SK-N-SH (cell line): ENCODE data around the gene ENTPD6. TPM values are rescaled to one million over a fixed set of nuclear protein-coding genes. Genes with fewer than 3 reads are reported as not detected.

Experiments
- CTCF ChIA-PET: fragments of 300-600, 350-600 bp; formaldehyde crosslinking; extraction: SDS; loops from one replicate; lab custom pipeline; 2021; lab: Yijun Ruan, JAX
- POLR2A ChIA-PET: fragments of 350-600 bp; sonication (Branson Sonifier 250); formaldehyde crosslinking; extraction: SDS; loops from one replicate; lab custom pipeline; 2020; ENCODE audit warnings: antibody characterized with exemption, inconsistent platforms; lab: Yijun Ruan, JAX
- DNase-seq: peaks from one replicate; pipeline ENCODE4 v3.0.0; 2012
- H2AFZ ChIP-seq: fragments of 200-600 bp; sonication (generic); 2 replicates; pipeline ENCODE4 v1.8.1; 2016; ENCODE audit warnings: antibody characterized with exemption, mild to moderate bottlenecking, low read depth
- H3F3A ChIP-seq: fragments of 200-600 bp; sonication (generic); replicated peaks from 2 replicates; pipeline ENCODE3; 2016; ENCODE audit warnings: antibody characterized with exemption, mild to moderate bottlenecking; ENCODE audit not compliant: insufficient read depth
- H3K27ac ChIP-seq, 2 experiments: fragments of 200-500 bp in 1 of 2; fragments of 200-600 bp in 1 of 2; sonication (Bioruptor generic) in 1 of 2; sonication (generic), shearing (Covaris generic) in 1 of 2; 2 replicates each; pipeline versions ENCODE4 v1.5.1 to v1.6.1; 2014 to 2016; ENCODE audit warnings: low read depth in 2 of 2, inconsistent platforms in 1 of 2, low read length in 1 of 2, mild to moderate bottlenecking in 1 of 2, mixed read lengths in 1 of 2
- H3K27me3 ChIP-seq: fragments of 200-600 bp; sonication (generic), shearing (Covaris generic); 2 replicates; pipeline ENCODE4 v1.6.1; 2016; ENCODE audit warnings: mixed run types; ENCODE audit not compliant: insufficient read depth
- H3K36me3 ChIP-seq, 2 experiments: fragments of 200-500 bp in 1 of 2; fragments of 200-600 bp in 1 of 2; sonication (Bioruptor generic) in 1 of 2; sonication (generic) in 1 of 2; replicated peaks in 1 of 2; 2 replicates each; pipeline versions ENCODE3 to v1.5.1; 2014 to 2016; ENCODE audit warnings: low read length in 1 of 2, mild to moderate bottlenecking in 1 of 2; ENCODE audit not compliant: insufficient read depth in 2 of 2, control insufficient read depth in 1 of 2
- H3K4me1 ChIP-seq, 2 experiments: fragments of 200-500 bp in 1 of 2; fragments of 200-600 bp in 1 of 2; sonication (Bioruptor generic) in 1 of 2; sonication (generic), shearing (Covaris generic) in 1 of 2; 2 replicates each; pipeline versions ENCODE4 v1.5.1 to v1.6.1; 2014 to 2016; ENCODE audit warnings: low read depth in 1 of 2, low read length in 1 of 2, mixed run types in 1 of 2; ENCODE audit not compliant: insufficient read depth in 2 of 2, control insufficient read depth in 1 of 2
- H3K4me2 ChIP-seq: fragments of 200-600 bp; sonication (generic), shearing (Covaris generic); 2 replicates; pipeline ENCODE4 v1.6.1; 2017; ENCODE audit warnings: mixed run types
- H3K4me3 ChIP-seq, 2 experiments: fragments of 200-500 bp in 1 of 2; fragments of 200-600 bp in 1 of 2; sonication (Bioruptor generic) in 1 of 2; sonication (generic), shearing (Covaris generic) in 1 of 2; 2 replicates each; pipeline versions ENCODE4 v1.5.1 to v1.8.1; 2014 to 2016; ENCODE audit warnings: low read depth in 2 of 2, inconsistent platforms in 1 of 2, low read length in 1 of 2, mild to moderate bottlenecking in 1 of 2, mixed read lengths in 1 of 2, moderate library complexity in 1 of 2
- H3K79me2 ChIP-seq: fragments of 200-600 bp; sonication (generic); 2 replicates; pipeline ENCODE4 v1.8.1; 2017; ENCODE audit warnings: mild to moderate bottlenecking; ENCODE audit not compliant: insufficient read depth
- H3K9ac ChIP-seq: fragments of 200-600 bp; sonication (generic); 2 replicates; pipeline ENCODE4 v1.6.1; 2017; ENCODE audit warnings: mixed run types
- H3K9me2 ChIP-seq: fragments of 200-600 bp; sonication (generic); 2 replicates; pipeline ENCODE4 v1.6.1; 2017; ENCODE audit warnings: mixed run types
- H3K9me3 ChIP-seq: fragments of 200-600 bp; sonication (generic); 2 replicates; pipeline ENCODE4 v1.6.1; 2017; ENCODE audit warnings: mixed run types, mild to moderate bottlenecking, moderate library complexity
- H4K20me1 ChIP-seq: fragments of 200-600 bp; sonication (generic); 2 replicates; pipeline ENCODE4 v1.6.1; 2017; ENCODE audit warnings: mild to moderate bottlenecking, mixed run types; ENCODE audit not compliant: insufficient read depth
- ELF1 ChIP-seq: IDR thresholded peaks from 2 replicates; pipeline ENCODE4 v1.4.0; 2012
- IRF3 ChIP-seq: fragments of 150-350 bp; IDR thresholded peaks from 2 replicates; pipeline ENCODE4 v1.6.1; 2016; ENCODE audit warnings: mild to moderate bottlenecking, low read depth, low read length
- JUND ChIP-seq: IDR thresholded peaks from 2 replicates; pipeline ENCODE4 v1.4.0; 2012
- REST ChIP-seq: IDR thresholded peaks from 2 replicates; pipeline ENCODE4 v1.6.1; 2012; ENCODE audit warnings: mild to moderate bottlenecking, low read depth, low read length, moderate library complexity
- TAF1 ChIP-seq: IDR thresholded peaks from 2 replicates; pipeline ENCODE4 v1.6.1; 2012; ENCODE audit warnings: low read depth, mild to moderate bottlenecking, low read length, moderate library complexity, borderline replicate concordance
- TCF12 ChIP-seq: IDR thresholded peaks from 2 replicates; pipeline ENCODE4 v1.4.0; 2012
- YY1 ChIP-seq: IDR thresholded peaks from 2 replicates; pipeline ENCODE4 v1.4.0; 2012; ENCODE audit warnings: low read depth, mild to moderate bottlenecking
- WGBS: methylation state at CpG from one replicate; pipeline ENCODE4 v1.1.6; 2017; ENCODE audit warnings: low lambda C conversion rate; 5-methylcytosine and 5-hydroxymethylcytosine counted together
- polyA plus RNA-seq, 3 experiments: library from polyadenylated mRNA; depleted of rRNA; stranded (reverse); fragments of >200 nt; gene quantifications; 2 replicates each; pipeline ENCODE4 v1.2.3, GENCODE V29; 2012
- TF ChIP-seq, protein P1 (sequence below): IDR thresholded peaks from 2 replicates; pipeline ENCODE4 v1.4.0; 2012; ENCODE audit warnings: low read depth, borderline replicate concordance

ENTPD6 gene
- polyA plus RNA-seq, 1 of the 3 experiments (the other 2 are of a cell fraction): 76.1 TPM

- WGBS: 27% methylated on average over 1 of the region's 1 CpG
- Histone ChIP-seq H2AFZ (no peak overlapping the region), H3F3A (no peaks in the 10 kb centered on the region), H3K27ac (no peak overlapping the region), H3K9me3 (no peaks in the 10 kb centered on the region), H3K27me3 (no peaks in the 10 kb centered on the region; the same call in 1 of the 2 replicates), H3K9ac (no peak overlapping the region), H3K36me3 (no peaks in the 10 kb centered on the region), H3K4me1 (no peaks in the 10 kb centered on the region), H3K4me3 (no peak overlapping the region), H3K9me2 (no peaks in the 10 kb centered on the region), H3K4me2 (no peak overlapping the region), H3K79me2 (no peaks in the 10 kb centered on the region), H4K20me1 (no peaks in the 10 kb centered on the region)
- no peak for TF ChIP-seq IRF3
- TF ChIP-seq REST: no peak
- TF ChIP-seq TAF1: no peak
- POLR2A ChIA-PET: no interaction called here
- DNase-seq: no peak
- CTCF ChIA-PET: no interaction called here
Observed at GRCh38 chr20:25158043-25158442, 37.5 kb upstream of the ENTPD6 start.

DNA sequence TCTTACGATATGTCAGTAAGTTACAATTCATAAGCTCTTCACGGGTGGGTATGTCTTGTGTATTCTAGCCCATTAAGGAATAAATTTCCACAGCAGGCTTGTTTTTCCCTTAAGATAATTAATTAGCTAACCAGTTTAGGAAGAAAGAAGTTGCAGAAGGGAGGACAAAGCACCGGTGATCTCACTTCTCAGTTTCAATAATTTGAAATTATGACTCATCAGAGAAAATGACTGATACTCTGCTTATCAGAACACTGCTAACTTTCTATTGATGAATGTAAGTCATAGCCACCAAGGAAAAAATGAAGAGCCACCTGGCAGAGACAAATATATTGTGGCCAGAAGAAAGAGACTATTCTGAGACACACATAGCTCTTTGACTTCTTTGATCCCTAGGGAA is 35.0 kb upstream of the ENTPD6 start:
- Histone ChIP-seq H3K4me1 (no peaks in the 10 kb centered on the region), H3K9me3 (no peaks in the 10 kb centered on the region), H3K36me3 (no peaks in the 10 kb centered on the region), H3K9ac (no peak overlapping the region), H3F3A (no peaks in the 10 kb centered on the region), H2AFZ (no peak overlapping the region), H3K27ac (no peak overlapping the region), H3K4me2 (no peak overlapping the region), H3K4me3 (no peak overlapping the region), H3K27me3 (no peaks in the 10 kb centered on the region; the same call in 1 of the 2 replicates), H3K79me2 (no peaks in the 10 kb centered on the region), H4K20me1 (no peaks in the 10 kb centered on the region), H3K9me2 (no peaks in the 10 kb centered on the region)
- DNase-seq: no peak
- TF ChIP-seq JUND (no peak), ELF1 (no peak), TCF12 (no peak), YY1 (no peak)
- TF ChIP-seq, protein P1, sequence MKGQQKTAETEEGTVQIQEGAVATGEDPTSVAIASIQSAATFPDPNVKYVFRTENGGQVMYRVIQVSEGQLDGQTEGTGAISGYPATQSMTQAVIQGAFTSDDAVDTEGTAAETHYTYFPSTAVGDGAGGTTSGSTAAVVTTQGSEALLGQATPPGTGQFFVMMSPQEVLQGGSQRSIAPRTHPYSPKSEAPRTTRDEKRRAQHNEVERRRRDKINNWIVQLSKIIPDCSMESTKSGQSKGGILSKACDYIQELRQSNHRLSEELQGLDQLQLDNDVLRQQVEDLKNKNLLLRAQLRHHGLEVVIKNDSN: no peak
- WGBS: 25% methylated on average over 3 of the region's 3 CpGs
- ChIA-PET CTCF (no interaction called here), POLR2A (no interaction called here)
